ENCODE data around the gene CPSF2.
"Not testable (repeated sequence)": the region's sequence is repeated elsewhere in the genome, so short reads cannot be mapped to it uniquely, and the experiment has no call there.

Gene CPSF2

DNA sequence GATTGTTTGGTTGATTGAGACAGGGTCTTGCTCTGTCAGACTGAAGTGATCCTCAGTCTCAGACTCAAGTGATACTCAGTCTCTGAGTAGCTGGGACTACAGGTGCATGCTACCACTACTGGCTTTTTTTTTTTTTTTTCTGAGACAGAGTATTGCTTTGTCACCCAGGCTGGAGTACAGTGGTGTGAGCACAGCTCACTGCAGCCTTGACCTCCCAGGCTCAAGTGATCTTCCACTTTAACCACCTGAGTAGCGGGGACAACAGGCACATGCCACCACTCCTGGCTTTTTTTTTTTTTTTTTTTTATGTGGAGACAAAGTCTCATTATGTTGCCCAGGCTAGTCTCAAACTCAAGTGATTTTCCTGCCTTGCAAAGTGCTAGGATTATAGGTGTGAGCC is 31.8 kb downstream of the CPSF2 start:
- Histone ChIP-seq H3K27me3 (ENCODE audit: control insufficient read depth in 5 of 5, insufficient read depth in 4 of 5, low read length in 5 of 5) (no peaks in the 10 kb centered on the region), H3K9ac (ENCODE audit: low read length in 5 of 5) (no peak overlapping the region), H3K9me3 (ENCODE audit: control insufficient read depth in 5 of 5, low read length in 5 of 5) (no peaks in the 10 kb centered on the region), H3K27ac (ENCODE audit: low read depth, low read length) (peak overlapping the region; percentile 37), H3K36me3 (ENCODE audit: control insufficient read depth in 5 of 5, insufficient read depth in 5 of 5, low read length in 5 of 5) (peaks cover 26 to 49% (median 38%) of the 10 kb centered on the region in 5 donors), H3K4me3 (ENCODE audit: low read depth in 1 of 5, low read length in 5 of 5) (no peak overlapping the region), H3K4me1 (ENCODE audit: control insufficient read depth in 5 of 5, insufficient read depth in 5 of 5, low read length in 5 of 5) (peaks cover 0 to 21% (median 0%) of the 10 kb centered on the region in 5 donors)

DNA sequence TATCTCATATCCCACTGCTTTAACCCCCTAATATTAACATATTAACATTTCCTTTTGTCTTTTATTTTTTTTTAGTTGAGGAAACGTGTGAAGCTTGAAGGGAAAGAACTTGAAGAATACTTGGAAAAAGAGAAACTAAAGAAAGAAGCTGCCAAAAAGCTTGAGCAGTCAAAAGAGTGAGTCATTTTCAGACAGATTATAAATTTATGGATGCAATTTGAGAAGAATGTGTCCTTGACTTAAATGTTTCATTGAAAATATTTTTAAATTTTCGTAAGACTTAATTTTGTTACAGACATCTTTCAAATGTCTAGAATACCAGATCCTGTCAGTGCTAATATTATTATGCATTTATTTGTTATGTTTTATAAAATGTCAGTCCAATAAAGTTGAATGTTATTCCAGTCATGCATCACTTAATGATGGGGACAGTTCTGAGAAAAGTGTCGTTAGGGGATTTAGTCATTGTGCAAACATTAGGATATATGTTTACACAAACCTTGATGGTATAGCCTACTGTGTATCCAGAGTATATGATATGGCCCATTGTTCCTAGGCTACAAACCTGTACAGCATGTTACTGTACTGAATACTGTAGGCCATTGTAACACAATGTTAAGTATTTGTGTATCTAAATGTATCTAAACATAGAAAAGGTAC is 32.6 kb downstream of the CPSF2 start:
- peak overlapping the region in 1 of 5 donors; percentile 6 for H3K4me3 ChIP-seq (ENCODE audit: low read depth in 1 of 5, low read length in 5 of 5)
- peak overlapping the region; percentile 37 for H3K27ac ChIP-seq (ENCODE audit: low read depth, low read length)
- H3K9ac ChIP-seq (ENCODE audit: low read length in 5 of 5): no peak overlapping the region
- H3K9me3 ChIP-seq (ENCODE audit: control insufficient read depth in 5 of 5, low read length in 5 of 5): no peaks in the 10 kb centered on the region
- peaks cover 0 to 21% (median 0%) of the 10 kb centered on the region in 5 donors for H3K4me1 ChIP-seq (ENCODE audit: control insufficient read depth in 5 of 5, insufficient read depth in 5 of 5, low read length in 5 of 5)
- peaks cover 27 to 49% (median 39%) of the 10 kb centered on the region in 5 donors for H3K36me3 ChIP-seq (ENCODE audit: control insufficient read depth in 5 of 5, insufficient read depth in 5 of 5, low read length in 5 of 5)
- no peaks in the 10 kb centered on the region for H3K27me3 ChIP-seq (ENCODE audit: control insufficient read depth in 5 of 5, insufficient read depth in 4 of 5, low read length in 5 of 5)

DNA sequence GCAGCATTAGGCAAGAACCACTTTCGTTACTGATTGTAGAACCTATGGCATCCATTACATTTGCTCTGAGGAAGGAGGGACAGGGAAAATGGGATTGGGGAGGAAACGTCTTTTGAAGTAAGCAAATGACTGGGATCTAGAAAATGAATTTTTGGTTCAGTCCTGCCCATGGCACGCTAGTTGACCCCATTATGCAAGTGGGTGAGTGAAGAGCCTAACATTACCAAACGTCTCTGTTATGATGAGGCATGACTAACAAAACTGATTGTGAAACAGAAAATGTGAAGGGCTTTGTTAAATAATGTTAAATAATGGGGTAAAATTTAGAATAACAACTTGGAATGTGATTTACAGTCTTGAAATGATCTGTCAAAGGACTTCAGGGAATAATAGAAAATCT is 38.9 kb downstream of the CPSF2 start:
- Histone ChIP-seq H3K4me3 (ENCODE audit: low read depth in 1 of 5, low read length in 5 of 5) (no peak overlapping the region), H3K27me3 (ENCODE audit: control insufficient read depth in 5 of 5, insufficient read depth in 4 of 5, low read length in 5 of 5) (no peaks in the 10 kb centered on the region), H3K4me1 (ENCODE audit: control insufficient read depth in 5 of 5, insufficient read depth in 5 of 5, low read length in 5 of 5) (peaks cover 0 to 4% (median 4%) of the 10 kb centered on the region in 5 donors), H3K27ac (ENCODE audit: low read depth, low read length) (peak overlapping the region; percentile 76), H3K9me3 (ENCODE audit: control insufficient read depth in 5 of 5, low read length in 5 of 5) (peaks cover 0 to 5% (median 0%) of the 10 kb centered on the region in 5 donors), H3K36me3 (ENCODE audit: control insufficient read depth in 5 of 5, insufficient read depth in 5 of 5, low read length in 5 of 5) (peaks cover 32 to 76% (median 57%) of the 10 kb centered on the region in 5 donors), H3K9ac (ENCODE audit: low read length in 5 of 5) (peak overlapping the region in 1 of 5 donors; percentile 59)

DNA sequence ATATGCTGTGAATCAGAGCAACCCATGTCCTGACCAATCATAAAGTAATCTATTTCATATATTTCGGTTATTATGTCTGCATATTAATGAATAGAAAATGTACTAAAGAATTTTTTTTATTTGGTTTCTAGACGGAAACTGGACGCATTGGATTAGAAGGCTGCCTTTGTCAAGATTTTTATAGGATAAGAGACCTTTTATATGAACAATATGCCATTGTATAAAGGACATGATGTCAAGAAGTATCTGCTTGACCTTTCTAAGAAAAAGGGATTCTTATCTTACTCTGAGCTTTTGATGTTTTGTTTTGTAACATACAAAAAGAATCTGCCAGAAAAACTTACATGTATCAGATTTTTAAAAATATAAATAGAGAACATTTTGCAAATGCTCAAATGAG is 39.8 kb downstream of the CPSF2 start:
- Histone ChIP-seq H3K36me3 (ENCODE audit: control insufficient read depth in 5 of 5, insufficient read depth in 5 of 5, low read length in 5 of 5) (peaks cover 32 to 68% (median 51%) of the 10 kb centered on the region in 5 donors), H3K4me3 (ENCODE audit: low read depth in 1 of 5, low read length in 5 of 5) (no peak overlapping the region), H3K9ac (ENCODE audit: low read length in 5 of 5) (no peak overlapping the region), H3K27me3 (ENCODE audit: control insufficient read depth in 5 of 5, insufficient read depth in 4 of 5, low read length in 5 of 5) (no peaks in the 10 kb centered on the region), H3K9me3 (ENCODE audit: control insufficient read depth in 5 of 5, low read length in 5 of 5) (peaks cover 0 to 5% (median 0%) of the 10 kb centered on the region in 5 donors), H3K4me1 (ENCODE audit: control insufficient read depth in 5 of 5, insufficient read depth in 5 of 5, low read length in 5 of 5) (peaks cover 0 to 4% (median 4%) of the 10 kb centered on the region in 5 donors), H3K27ac (ENCODE audit: low read depth, low read length) (peak overlapping the region; percentile 76)

DNA sequence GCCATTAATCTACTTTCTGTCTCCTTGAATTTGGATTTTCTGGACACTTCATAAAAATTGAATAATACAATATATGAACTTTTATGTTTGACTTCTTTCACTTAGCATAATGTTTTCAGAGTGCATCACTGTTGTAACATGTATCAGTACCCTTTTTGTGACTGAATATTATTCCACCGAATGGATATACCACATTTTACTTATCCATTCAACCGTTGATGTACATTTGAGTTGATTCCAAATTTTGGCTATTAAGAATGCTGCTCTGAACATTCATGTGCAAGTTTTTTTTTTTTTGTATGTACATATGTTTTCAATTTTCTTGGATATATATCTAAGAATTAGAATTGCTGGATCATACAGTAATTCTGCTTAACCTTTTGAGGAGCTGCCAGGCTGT is 43.2 kb downstream of the CPSF2 start:
- Histone ChIP-seq H3K9me3 (ENCODE audit: control insufficient read depth in 5 of 5, low read length in 5 of 5) (peaks cover 0 to 5% (median 0%) of the 10 kb centered on the region in 5 donors), H3K4me3 (ENCODE audit: low read depth in 1 of 5, low read length in 5 of 5) (no peak overlapping the region), H3K27me3 (ENCODE audit: control insufficient read depth in 5 of 5, insufficient read depth in 4 of 5, low read length in 5 of 5) (no peaks in the 10 kb centered on the region), H3K27ac (ENCODE audit: low read depth, low read length) (no peak overlapping the region), H3K9ac (ENCODE audit: low read length in 5 of 5) (no peak overlapping the region), H3K36me3 (ENCODE audit: control insufficient read depth in 5 of 5, insufficient read depth in 5 of 5, low read length in 5 of 5) (peaks cover 16 to 45% (median 33%) of the 10 kb centered on the region in 5 donors), H3K4me1 (ENCODE audit: control insufficient read depth in 5 of 5, insufficient read depth in 5 of 5, low read length in 5 of 5) (peaks cover 0 to 4% (median 4%) of the 10 kb centered on the region in 5 donors)

DNA sequence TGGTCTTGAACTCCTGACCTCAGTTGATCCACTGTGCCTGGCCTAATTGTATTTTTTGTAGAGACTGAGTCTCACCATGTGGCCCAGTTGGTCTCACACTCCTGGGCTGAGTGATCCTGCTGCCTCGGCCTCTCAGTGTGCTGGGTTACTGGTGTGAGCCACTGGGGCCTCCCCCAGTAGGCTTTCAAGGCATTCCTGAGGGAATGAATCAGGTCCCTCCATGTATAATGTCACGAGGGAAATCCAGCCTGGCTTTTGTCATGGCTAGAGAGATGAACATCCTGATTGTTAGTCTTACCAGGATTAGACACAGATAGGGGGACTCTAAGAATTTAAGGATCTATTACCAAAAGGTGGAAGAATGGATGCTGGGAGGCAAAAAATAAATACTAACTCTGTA is 51.9 kb downstream of the CPSF2 start:
- Histone ChIP-seq H3K27ac (ENCODE audit: low read depth, low read length) (no peak overlapping the region), H3K9me3 (ENCODE audit: control insufficient read depth in 5 of 5, low read length in 5 of 5) (no peaks in the 10 kb centered on the region), H3K36me3 (ENCODE audit: control insufficient read depth in 5 of 5, insufficient read depth in 5 of 5, low read length in 5 of 5) (no peaks in the 10 kb centered on the region), H3K4me3 (ENCODE audit: low read depth in 1 of 5, low read length in 5 of 5) (no peak overlapping the region), H3K9ac (ENCODE audit: low read length in 5 of 5) (no peak overlapping the region), H3K4me1 (ENCODE audit: control insufficient read depth in 5 of 5, insufficient read depth in 5 of 5, low read length in 5 of 5) (no peaks in the 10 kb centered on the region), H3K27me3 (ENCODE audit: control insufficient read depth in 5 of 5, insufficient read depth in 4 of 5, low read length in 5 of 5) (no peaks in the 10 kb centered on the region)

DNA sequence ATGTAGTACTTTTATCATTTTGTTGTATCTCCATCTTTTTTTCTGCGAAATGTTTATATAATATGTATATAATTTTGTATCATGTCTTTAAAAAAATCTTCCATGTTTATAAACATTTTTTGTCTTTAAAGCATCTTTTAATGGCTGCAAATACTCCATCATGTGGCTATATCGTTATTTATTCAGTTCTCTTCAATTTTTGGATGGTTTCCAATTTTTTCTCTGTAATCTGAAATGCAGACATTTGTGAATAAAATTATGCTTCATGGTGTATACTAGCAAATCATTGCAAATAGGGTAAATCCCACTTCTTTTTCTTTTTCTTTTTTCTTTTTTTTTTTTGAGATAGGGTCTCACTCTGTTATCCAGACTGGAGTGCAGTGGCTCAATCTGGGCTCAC is 54.0 kb downstream of the CPSF2 start:
- no peak overlapping the region for H3K4me3 ChIP-seq (ENCODE audit: low read depth in 1 of 5, low read length in 5 of 5)
- no peaks in the 10 kb centered on the region for H3K4me1 ChIP-seq (ENCODE audit: control insufficient read depth in 5 of 5, insufficient read depth in 5 of 5, low read length in 5 of 5)
- no peaks in the 10 kb centered on the region for H3K27me3 ChIP-seq (ENCODE audit: control insufficient read depth in 5 of 5, insufficient read depth in 4 of 5, low read length in 5 of 5)
- no peak overlapping the region for H3K27ac ChIP-seq (ENCODE audit: low read depth, low read length)
- no peaks in the 10 kb centered on the region for H3K9me3 ChIP-seq (ENCODE audit: control insufficient read depth in 5 of 5, low read length in 5 of 5)
- no peaks in the 10 kb centered on the region for H3K36me3 ChIP-seq (ENCODE audit: control insufficient read depth in 5 of 5, insufficient read depth in 5 of 5, low read length in 5 of 5)
- no peak overlapping the region for H3K9ac ChIP-seq (ENCODE audit: low read length in 5 of 5)

DNA sequence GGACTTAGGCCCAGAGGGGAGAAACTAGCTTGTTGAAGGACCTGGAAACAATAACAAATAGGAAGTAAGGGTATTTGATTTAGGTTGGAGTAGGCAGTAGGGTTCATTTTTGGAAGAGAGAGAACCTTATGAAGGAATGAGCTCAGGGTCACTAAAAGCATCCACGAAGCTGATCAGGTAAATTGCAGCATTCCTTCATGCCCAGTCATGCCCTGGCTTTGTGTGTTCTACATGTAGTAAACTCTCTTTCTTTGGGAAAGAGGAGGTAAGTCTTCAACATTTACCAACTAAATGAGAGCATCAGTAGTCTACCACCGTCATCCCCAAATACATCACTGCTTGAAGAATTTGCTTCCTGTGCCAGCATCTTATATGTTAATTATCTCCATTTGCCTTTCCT is 54.7 kb downstream of the CPSF2 start:
- Histone ChIP-seq H3K9me3 (ENCODE audit: control insufficient read depth in 5 of 5, low read length in 5 of 5) (no peaks in the 10 kb centered on the region), H3K27ac (ENCODE audit: low read depth, low read length) (no peak overlapping the region)

DNA sequence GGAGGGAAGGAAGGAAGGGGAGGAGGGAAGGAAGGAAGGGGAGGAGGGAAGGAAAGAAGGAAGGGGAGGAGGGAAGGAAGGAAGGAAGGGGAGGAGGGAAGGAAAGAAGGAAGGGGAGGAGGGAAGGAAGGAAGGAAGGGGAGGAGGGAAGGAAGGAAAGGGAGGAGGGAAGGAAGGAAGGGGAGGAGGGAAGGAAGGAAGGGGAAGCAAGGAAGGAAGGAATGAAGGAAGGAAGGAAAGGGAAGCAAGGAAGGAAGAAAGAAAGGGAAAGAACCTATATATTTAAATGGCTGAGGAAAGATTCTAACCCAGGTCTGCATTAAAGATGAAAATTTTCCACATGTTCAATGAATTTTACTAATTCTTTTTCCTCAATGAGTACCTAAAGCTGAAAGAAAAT is 57.4 kb downstream of the CPSF2 start:
- H3K9me3 ChIP-seq (ENCODE audit: control insufficient read depth in 5 of 5, low read length in 5 of 5); H3K9ac ChIP-seq (ENCODE audit: low read length in 5 of 5); H3K27me3 ChIP-seq (ENCODE audit: control insufficient read depth in 5 of 5, insufficient read depth in 4 of 5, low read length in 5 of 5); H3K27ac ChIP-seq (ENCODE audit: low read depth, low read length); H3K4me3 ChIP-seq (ENCODE audit: low read depth in 1 of 5, low read length in 5 of 5); H3K36me3 ChIP-seq (ENCODE audit: control insufficient read depth in 5 of 5, insufficient read depth in 5 of 5, low read length in 5 of 5); H3K4me1 ChIP-seq (ENCODE audit: control insufficient read depth in 5 of 5, insufficient read depth in 5 of 5, low read length in 5 of 5): not testable (repeated sequence)

More for the DNA sequence above, 54.7 kb downstream of the CPSF2 start:
- Histone ChIP-seq H3K27me3 (ENCODE audit: control insufficient read depth in 5 of 5, insufficient read depth in 4 of 5, low read length in 5 of 5) (no peaks in the 10 kb centered on the region), H3K4me1 (ENCODE audit: control insufficient read depth in 5 of 5, insufficient read depth in 5 of 5, low read length in 5 of 5) (no peaks in the 10 kb centered on the region), H3K36me3 (ENCODE audit: control insufficient read depth in 5 of 5, insufficient read depth in 5 of 5, low read length in 5 of 5) (no peaks in the 10 kb centered on the region), H3K4me3 (ENCODE audit: low read depth in 1 of 5, low read length in 5 of 5) (no peak overlapping the region), H3K9ac (ENCODE audit: low read length in 5 of 5) (no peak overlapping the region)

DNA sequence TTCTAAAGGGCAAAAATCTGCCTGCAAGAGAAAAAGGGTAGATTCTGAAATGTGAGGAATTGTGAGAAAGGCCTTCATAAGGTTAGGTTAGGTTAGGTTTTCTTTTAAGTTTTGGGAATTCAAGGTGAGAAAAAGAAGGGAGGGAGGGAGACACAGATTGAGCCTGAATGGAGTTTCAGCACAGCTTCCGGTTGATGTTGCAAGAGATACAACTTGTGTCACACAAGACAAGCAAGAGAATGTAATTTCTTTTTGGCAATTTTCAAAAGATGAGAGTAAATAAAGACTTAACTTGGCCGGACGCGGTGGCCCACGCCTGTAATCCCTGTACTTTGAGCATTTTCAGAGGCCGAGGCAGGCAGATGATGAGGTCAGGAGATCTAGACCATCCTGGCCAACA is 63.8 kb downstream of the CPSF2 start:
- no peaks in the 10 kb centered on the region for H3K9me3 ChIP-seq (ENCODE audit: control insufficient read depth in 5 of 5, low read length in 5 of 5)
- no peaks in the 10 kb centered on the region for H3K27me3 ChIP-seq (ENCODE audit: control insufficient read depth in 5 of 5, insufficient read depth in 4 of 5, low read length in 5 of 5)
- peaks cover 0 to 2% (median 0%) of the 10 kb centered on the region in 5 donors for H3K4me1 ChIP-seq (ENCODE audit: control insufficient read depth in 5 of 5, insufficient read depth in 5 of 5, low read length in 5 of 5)
- H3K36me3 ChIP-seq (ENCODE audit: control insufficient read depth in 5 of 5, insufficient read depth in 5 of 5, low read length in 5 of 5): no peaks in the 10 kb centered on the region
- no peak overlapping the region for H3K4me3 ChIP-seq (ENCODE audit: low read depth in 1 of 5, low read length in 5 of 5)
- H3K27ac ChIP-seq (ENCODE audit: low read depth, low read length): no peak overlapping the region
- no peak overlapping the region for H3K9ac ChIP-seq (ENCODE audit: low read length in 5 of 5)

Data from subcutaneous abdominal adipose tissue (tissue), 5 donors.